GM23248 (cell line): ENCODE measurements around the gene SF3A1. TPM values are rescaled to one million over a fixed set of nuclear protein-coding genes. Genes with fewer than 3 reads are reported as not detected.

Source experiments
- DNase-seq: peaks from one replicate; pipeline ENCODE4 v3.0.0-alpha.2; 2015
- H2AFZ ChIP-seq: fragments of 200-600 bp; sonication (generic); 2 replicates; pipeline ENCODE4 v1.6.1; 2016; ENCODE audit warnings: antibody characterized with exemption
- H3F3A ChIP-seq: fragments of 200-600 bp; sonication (generic); 2 replicates; pipeline ENCODE4 v1.6.1; 2016; ENCODE audit warnings: mild to moderate bottlenecking, antibody characterized with exemption, mixed run types; ENCODE audit not compliant: insufficient read depth
- H3K27ac ChIP-seq: fragments of 200-600 bp; sonication (generic); 2 replicates; pipeline ENCODE4 v1.5.1; 2016; ENCODE audit warnings: mild to moderate bottlenecking
- H3K27me3 ChIP-seq: fragments of 200-600 bp; sonication (generic); replicated peaks from 2 replicates; pipeline ENCODE4 v1.6.1; 2016; ENCODE audit warnings: mild to moderate bottlenecking; ENCODE audit not compliant: insufficient read depth
- H3K36me3 ChIP-seq: fragments of 200-600 bp; sonication (generic); 2 replicates; pipeline ENCODE4 v1.6.1; 2016; ENCODE audit warnings: low read depth, mild to moderate bottlenecking
- H3K4me1 ChIP-seq: fragments of 200-600 bp; sonication (generic); 2 replicates; pipeline ENCODE4 v1.6.1; 2016; ENCODE audit warnings: mild to moderate bottlenecking; ENCODE audit not compliant: insufficient read depth
- H3K4me2 ChIP-seq: fragments of 200-600 bp; sonication (generic); one replicate; pipeline ENCODE4 v1.6.1; 2016; ENCODE audit warnings: mild to moderate bottlenecking; ENCODE audit not compliant: unreplicated experiment
- H3K4me3 ChIP-seq: fragments of 200-600 bp; sonication (generic); 2 replicates; pipeline ENCODE4 v1.5.1; 2016; ENCODE audit warnings: mild to moderate bottlenecking
- H3K79me2 ChIP-seq: fragments of 200-600 bp; sonication (generic); 2 replicates; pipeline ENCODE4 v1.6.1; 2016; ENCODE audit warnings: mild to moderate bottlenecking; ENCODE audit not compliant: insufficient read depth
- H3K9ac ChIP-seq: fragments of 200-600 bp; sonication (generic); 2 replicates; pipeline ENCODE4 v1.6.1; 2016; ENCODE audit warnings: mild to moderate bottlenecking
- H3K9me2 ChIP-seq: fragments of 200-600 bp; sonication (generic); 2 replicates; pipeline ENCODE4 v1.6.1; 2016; ENCODE audit warnings: mixed run types, mild to moderate bottlenecking, moderate library complexity; ENCODE audit not compliant: insufficient read depth
- H3K9me3 ChIP-seq: fragments of 200-600 bp; sonication (generic); one replicate; pipeline ENCODE4 v1.6.1; 2017; ENCODE audit warnings: low read depth
- H4K20me1 ChIP-seq: fragments of 200-600 bp; sonication (generic); 2 replicates; pipeline ENCODE4 v1.6.0; 2016; ENCODE audit not compliant: insufficient read depth
- EZH2 ChIP-seq: fragments of 200-600 bp; sonication (generic); IDR thresholded peaks from 2 replicates; pipeline ENCODE4 v1.6.1; 2018; ENCODE audit warnings: antibody characterized with exemption, mild to moderate bottlenecking; ENCODE audit not compliant: insufficient read depth, poor library complexity, severe bottlenecking
- EZH2phosphoT487 ChIP-seq: fragments of 200-600 bp; sonication (generic); IDR thresholded peaks from 2 replicates; pipeline ENCODE4 v1.6.1; 2018; ENCODE audit warnings: antibody characterized with exemption, moderate library complexity, mild to moderate bottlenecking, low read depth; ENCODE audit not compliant: insufficient read depth
- WGBS, 2 experiments: methylation state at CpG; one replicate each; pipeline ENCODE4 v1.1.6; 2015 to 2017; ENCODE audit warnings: low lambda C conversion rate in 2 of 2, low coverage in 1 of 2; ENCODE audit errors: missing lambda C conversion rate in 2 of 2; 5-methylcytosine and 5-hydroxymethylcytosine counted together
- in situ Hi-C: fragments of 300-500 bp; cut with MboI; formaldehyde crosslinking; loops from 2 replicates; pipeline ENCODE4 v1.15.0; 2020
- polyA plus RNA-seq: library from polyadenylated mRNA; unstranded; fragments of >200 nt; fragmentation: Nextera tagmentation; extraction: Ambion mirVana; gene quantifications from 2 replicates; pipeline ENCODE4 v1.2.1, GENCODE V29; 2016
- total RNA-seq: library from RNA; depleted of rRNA; stranded (reverse); fragments of >200 nt; shearing (Covaris generic); gene quantifications from 2 replicates; pipeline ENCODE4 v1.2.3, GENCODE V29; 2014

SF3A1 gene
- total and polyA plus RNA-seq, 2 experiments from 2014 or later = 12.9 to 75.0 TPM

GRCh38 chr22:30293026-30293425 lies 63.7 kb downstream of the SF3A1 start:
- no peak for DNase-seq
- 96% methylated on average over 7 of the region's 7 CpGs for WGBS, 2 experiments
- H3K9me2 ChIP-seq = no peaks in the 10 kb centered on the region
- H3F3A ChIP-seq = peaks cover 17% of the 10 kb centered on the region
- H3K9me3 ChIP-seq = no peaks in the 10 kb centered on the region
- H3K27me3 ChIP-seq = no peaks in the 10 kb centered on the region
- H3K9ac ChIP-seq = no peak overlapping the region
- no peaks in the 10 kb centered on the region; the same call in 1 of the 2 replicates for H3K79me2 ChIP-seq
- no peak overlapping the region for H3K4me3 ChIP-seq
- no peak for TF ChIP-seq EZH2
- no peak for TF ChIP-seq EZH2phosphoT487
- peaks cover 4% of the 10 kb centered on the region; the same call in 1 of the 2 replicates for H3K36me3 ChIP-seq
- H3K4me1 ChIP-seq = peaks cover 20% of the 10 kb centered on the region
- in situ Hi-C loops = no loop called here
- H4K20me1 ChIP-seq = no peaks in the 10 kb centered on the region
- H3K27ac ChIP-seq = no peak overlapping the region
- H3K4me2 ChIP-seq = no peak overlapping the region
- no peak overlapping the region for H2AFZ ChIP-seq

GRCh38 chr22:30292069-30292970 lies 64.4 kb downstream of the SF3A1 start:
- TF ChIP-seq EZH2 = no peak
- TF ChIP-seq EZH2phosphoT487 = no peak
- Histone ChIP-seq H3K36me3 (peaks cover 4% of the 10 kb centered on the region; the same call in 1 of the 2 replicates), H3K27ac (no peak overlapping the region), H3K27me3 (no peaks in the 10 kb centered on the region), H2AFZ (no peak overlapping the region), H3K4me1 (peaks cover 20% of the 10 kb centered on the region), H3F3A (peaks cover 17% of the 10 kb centered on the region), H3K4me3 (no peak overlapping the region), H3K9ac (no peak overlapping the region), H4K20me1 (no peaks in the 10 kb centered on the region), H3K9me2 (no peaks in the 10 kb centered on the region), H3K79me2 (no peaks in the 10 kb centered on the region; the same call in 1 of the 2 replicates), H3K4me2 (no peak overlapping the region), H3K9me3 (no peaks in the 10 kb centered on the region)
- in situ Hi-C loops = no loop called here
- WGBS, 2 experiments = 95 to 97% methylated on average over 14 to 17 of the region's 18 CpGs
- no peak for DNase-seq

- H3K9me3 ChIP-seq = no peaks in the 10 kb centered on the region
- H3K36me3 ChIP-seq = peaks cover 1% of the 10 kb centered on the region; the same call in 1 of the 2 replicates
- H3K9me2 ChIP-seq = no peaks in the 10 kb centered on the region
- no peak overlapping the region for H3K4me3 ChIP-seq
- TF ChIP-seq EZH2 (no peak), EZH2phosphoT487 (no peak)
- 68 to 71% methylated on average over 12 to 13 of the region's 13 CpGs for WGBS, 2 experiments
- DNase-seq = peak; percentile 52
- in situ Hi-C loops = no loop called here
- H3K27ac ChIP-seq = no peak overlapping the region
- no peak overlapping the region for H3K4me2 ChIP-seq
- peaks cover 20% of the 10 kb centered on the region for H3K4me1 ChIP-seq
- H3K27me3 ChIP-seq = no peaks in the 10 kb centered on the region
- H4K20me1 ChIP-seq = no peaks in the 10 kb centered on the region
- H3K9ac ChIP-seq = no peak overlapping the region
- H2AFZ ChIP-seq = no peak overlapping the region
- no peaks in the 10 kb centered on the region; the same call in 1 of the 2 replicates for H3K79me2 ChIP-seq
- peaks cover 17% of the 10 kb centered on the region for H3F3A ChIP-seq
Measured at GRCh38 chr22:30291058-30291892, 65.4 kb downstream of the SF3A1 start.

GRCh38 chr22:30290342-30291057 lies 66.2 kb downstream of the SF3A1 start:
- in situ Hi-C loops = no loop called here
- Histone ChIP-seq H3K9me3 (no peaks in the 10 kb centered on the region), H3K4me2 (no peak overlapping the region), H3K4me3 (no peak overlapping the region), H3K4me1 (peaks cover 20% of the 10 kb centered on the region), H3K9me2 (no peaks in the 10 kb centered on the region), H3K79me2 (no peaks in the 10 kb centered on the region), H2AFZ (no peak overlapping the region), H3K27me3 (no peaks in the 10 kb centered on the region), H3K36me3 (no peaks in the 10 kb centered on the region; the same call in 1 of the 2 replicates), H3K27ac (peak overlapping the region; percentile 14; the same call in 1 of the 2 replicates), H3K9ac (peak overlapping the region; percentile 35; the same call in 1 of the 2 replicates), H3F3A (peaks cover 17% of the 10 kb centered on the region), H4K20me1 (no peaks in the 10 kb centered on the region)
- WGBS, 2 experiments = 19 to 29% methylated on average over 3 of the region's 3 CpGs
- no peak for TF ChIP-seq EZH2
- TF ChIP-seq EZH2phosphoT487 = no peak
- DNase-seq = peak; percentile 59
